K562 (cell line): ENCODE data around the gene GPC3. TPM values are rescaled to one million over a fixed set of nuclear protein-coding genes. Genes with fewer than 3 reads are reported as not detected.

Experiments
- ATAC-seq: fragments of 200-7000 bp; cut with Tn5 transposase; 3 replicates; pipeline ENCODE4 v1.9.1; 2020; ENCODE audit warnings: moderate library complexity
- BruUV-seq: library from RNA; stranded (reverse); fragments of 400-500 nt; replicated peaks from 2 replicates; lab custom pipeline; 2021; lab: Mats Ljungman, UMichigan
- CTCF ChIA-PET: fragments of 300-600 bp; formaldehyde crosslinking; extraction: SDS; loops from one replicate; lab custom pipeline; 2021; ENCODE audit warnings: low intra/inter-chr PET ratio; lab: Yijun Ruan, JAX
- POLR2A ChIA-PET: fragments of 300-600, 350-650 bp; sonication (Branson Sonifier 250); formaldehyde crosslinking; extraction: SDS; loops from one replicate; lab custom pipeline; 2021; ENCODE audit warnings: antibody characterized with exemption, inconsistent platforms; lab: Yijun Ruan, JAX
- DNase-seq, 4 experiments: peaks; one replicate each; pipeline versions ENCODE4 v3.0.0 to v3.0.0-alpha.2; 2011 to 2018; ENCODE audit warnings: low spot score in 3 of 4, mixed read lengths in 3 of 4; ENCODE audit errors: extremely low read depth in 1 of 4
- FAIRE-seq: peaks from 2 replicates; lab custom pipeline; 2011; peaks lifted over from hg19 to GRCh38; lab: Jason Lieb, UNC
- H2AFZ ChIP-seq: 2 replicates; pipeline ENCODE4 v1.6.0; 2011; ENCODE audit warnings: low read depth, low read length, control low read depth, inconsistent platforms
- H3K27ac ChIP-seq: fragments of 200-600 bp; 3 replicates; pipeline ENCODE4 v1.8.0; 2011; ENCODE audit warnings: low read depth, mild to moderate bottlenecking, control low read depth, inconsistent platforms, low read length, moderate library complexity, mixed read lengths; ENCODE audit errors: extremely low read depth
- H3K27me3 ChIP-seq, 2 experiments: fragments of 300-600 bp in 1 of 2; 2 replicates in 1 of 2; 3 replicates in 1 of 2; pipeline versions ENCODE4 v1.6.0 to v1.8.0; 2011; ENCODE audit warnings: inconsistent platforms in 2 of 2, low read length in 2 of 2, mild to moderate bottlenecking in 1 of 2, mixed read lengths in 1 of 2, moderate library complexity in 1 of 2; ENCODE audit not compliant: control insufficient read depth in 2 of 2, insufficient read depth in 2 of 2
- H3K36me3 ChIP-seq: fragments of 300-600 bp; 3 replicates; pipeline ENCODE4 v1.8.0; 2011; ENCODE audit warnings: mild to moderate bottlenecking, low read length, inconsistent platforms; ENCODE audit not compliant: control insufficient read depth, insufficient read depth
- H3K4me1 ChIP-seq, 2 experiments: fragments of 200-600 bp in 1 of 2; replicated peaks in 1 of 2; 2 replicates in 1 of 2; 3 replicates in 1 of 2; pipeline versions ENCODE4 v1.5.1 to v1.8.0; 2011; ENCODE audit warnings: inconsistent platforms in 2 of 2, low read length in 2 of 2, mild to moderate bottlenecking in 1 of 2, mixed read lengths in 1 of 2, moderate library complexity in 1 of 2; ENCODE audit not compliant: control insufficient read depth in 2 of 2, insufficient read depth in 2 of 2
- H3K4me2 ChIP-seq: 2 replicates; pipeline ENCODE4 v1.6.1; 2011; ENCODE audit warnings: low read length, control low read depth, inconsistent platforms, mixed read lengths; ENCODE audit not compliant: insufficient read depth
- H3K4me3 ChIP-seq: fragments of 200-600 bp; sonication (generic), shearing (Covaris generic); 2 replicates; pipeline ENCODE4 v1.5.1; 2016; ENCODE audit warnings: control low read depth, inconsistent platforms
- H3K79me2 ChIP-seq: fragments of 200-600 bp; 3 replicates; pipeline ENCODE4 v1.8.0; 2011; ENCODE audit warnings: low read length, inconsistent platforms; ENCODE audit not compliant: control insufficient read depth, insufficient read depth
- H3K9ac ChIP-seq, 2 experiments: 2 replicates each; pipeline versions ENCODE4 v1.6.0 to v1.6.1; 2011; ENCODE audit warnings: low read depth in 2 of 2, low read length in 2 of 2, control low read depth in 1 of 2, inconsistent platforms in 1 of 2, mild to moderate bottlenecking in 1 of 2, mixed read lengths in 1 of 2; ENCODE audit not compliant: insufficient read depth in 1 of 2
- H3K9me1 ChIP-seq: one replicate; pipeline ENCODE4 v1.6.0; 2011; ENCODE audit warnings: inconsistent platforms, mild to moderate bottlenecking, low read length, moderate library complexity; ENCODE audit not compliant: control insufficient read depth, insufficient read depth
- H3K9me3 ChIP-seq: replicated peaks from 2 replicates; pipeline ENCODE4 v1.5.1; 2011; ENCODE audit warnings: low read depth, low read length, inconsistent platforms; ENCODE audit not compliant: control insufficient read depth, insufficient read depth
- H4K20me1 ChIP-seq: replicated peaks from 2 replicates; pipeline ENCODE4 v1.6.1; 2011; ENCODE audit warnings: low read length, inconsistent platforms, mixed read lengths; ENCODE audit not compliant: control insufficient read depth, insufficient read depth
- CBFA2T3 ChIP-seq: fragments of 450-650 bp; IDR thresholded peaks from 2 replicates; pipeline ENCODE4 v1.6.1; 2017
- HMGN3 ChIP-seq: IDR thresholded peaks from 2 replicates; pipeline ENCODE4 v1.6.1; 2011; ENCODE audit warnings: borderline replicate concordance, low read depth, mild to moderate bottlenecking, mixed read lengths, low read length; ENCODE audit not compliant: insufficient read length; ENCODE audit errors: extremely low read depth
- PCBP1 ChIP-seq: fragments of 200-400 bp; formaldehyde crosslinking; IDR thresholded peaks from 2 replicates; pipeline ENCODE4 v1.6.1; 2018; ENCODE audit warnings: mild to moderate bottlenecking, low read depth, low read length; ENCODE audit not compliant: poor library complexity, severe bottlenecking
- TAL1 ChIP-seq: fragments of 450-650 bp; IDR thresholded peaks from 2 replicates; pipeline ENCODE4 v1.6.1; 2016; ENCODE audit warnings: mild to moderate bottlenecking
- TBL1XR1 ChIP-seq, 2 experiments: IDR thresholded peaks; 2 replicates each; pipeline ENCODE4 v1.6.1; 2012; ENCODE audit warnings: improper control_type of control experiment in 2 of 2, low read length in 2 of 2, mild to moderate bottlenecking in 1 of 2
- TEAD4 ChIP-seq, 2 experiments: sonication (generic) in 1 of 2; formaldehyde crosslinking in 1 of 2; IDR thresholded peaks; 2 replicates each; pipeline versions ENCODE4 v1.6.1 to v1.8.0; 2012 to 2022; ENCODE audit warnings: borderline replicate concordance in 1 of 2, inconsistent platforms in 1 of 2, low read length in 1 of 2, mild to moderate bottlenecking in 1 of 2, missing genetic modification reagents in 1 of 2
- ZFP91 ChIP-seq: sonication (generic); formaldehyde crosslinking; IDR thresholded peaks from 2 replicates; pipeline ENCODE4 v1.8.0; 2022; ENCODE audit warnings: mild to moderate bottlenecking, missing genetic modification reagents
- ZNF175 ChIP-seq: fragments of 200-800 bp; sonication (Bioruptor generic); IDR thresholded peaks from 2 replicates; pipeline ENCODE4 v1.6.1; 2016; ENCODE audit warnings: low read depth, mild to moderate bottlenecking, missing genetic modification characterization, missing compliant biosample characterization
- WGBS: fragments of 100-300 bp; shearing (Covaris generic); methylation state at CpG from one replicate; pipeline ENCODE4 v1.1.6; 2016; ENCODE audit warnings: low coverage, mixed read lengths; ENCODE audit not compliant: insufficient coverage; ENCODE audit errors: missing lambda C conversion rate; 5-methylcytosine and 5-hydroxymethylcytosine counted together
- in situ Hi-C: fragments of 300-500 bp; cut with MboI; formaldehyde crosslinking; loops from 4 replicates; pipeline ENCODE4 v1.15.0; 2018; ENCODE audit warnings: inconsistent platforms, mixed read lengths
- intact Hi-C: fragments of 100-400 bp; cut with micrococcal nuclease; formaldehyde crosslinking; loops from 2 replicates; pipeline ENCODE4 v1.14.2; 2022
- polyA plus RNA-seq, 8 experiments: library from polyadenylated mRNA; depleted of rRNA in 4 of 8; stranded (reverse) in 5 of 8; unstranded in 3 of 8; fragments of >200 nt; fragmentation: Nextera tagmentation in 2 of 8; fragmentation: Illumina TruSeq in 1 of 8; extraction: Ambion mirVana in 2 of 8; extraction: Trizol in 1 of 8; gene quantifications; 2 replicates each; pipeline versions ENCODE4 v1.2.1 to v1.2.3, GENCODE V29; 2011 to 2014; ENCODE audit warnings: inconsistent platforms in 1 of 8, missing spikeins in 1 of 8
- total RNA-seq, 7 experiments: library from RNA; depleted of rRNA in 6 of 7; stranded (reverse); fragments of >200 nt in 6 of 7; fragmentation: Illumina TruSeq in 2 of 7; extraction: Trizol in 2 of 7; gene quantifications; 2 replicates each; pipeline versions ENCODE4 v1.2.1 to v1.2.3, GENCODE V29; 2011 to 2021; ENCODE audit warnings: low replicate concordance in 1 of 7

The GPC3 gene
- total and polyA plus RNA-seq, 9 of the 15 experiments (the other 6 are each of a cell fraction or from before 2014, with no cell fraction given), result 0.42 TPM; not detected in 8

DNA sequence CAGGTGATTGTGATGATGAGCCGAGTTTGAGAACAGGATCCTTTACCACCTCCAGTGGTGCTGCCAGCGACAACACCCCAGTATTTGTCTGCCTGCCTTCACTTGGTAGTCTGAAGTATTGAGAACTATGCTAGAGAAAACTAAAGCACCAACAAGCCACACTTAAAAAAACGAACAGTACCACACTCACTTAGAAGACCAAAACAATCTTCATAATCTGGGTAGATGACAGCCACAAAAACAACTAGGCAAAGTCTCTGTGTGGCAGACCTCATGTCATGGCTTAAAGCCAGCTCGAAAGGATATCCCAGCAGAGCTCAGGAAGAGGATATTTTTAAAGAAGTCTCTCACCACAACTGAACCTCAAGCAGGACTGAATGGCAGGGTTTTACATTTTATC, 236.0 kb downstream of the GPC3 start:
- FAIRE-seq (no peak), DNase-seq (no peak), ATAC-seq (no peak)
- H3K4me3 ChIP-seq, result no peak overlapping the region
- H3K9ac ChIP-seq, result no peak overlapping the region
- no peaks in the 10 kb centered on the region for H3K27me3 ChIP-seq
- H3K9me1 ChIP-seq, result no peaks in the 10 kb centered on the region
- in situ Hi-C loops, result no loop called here
- POLR2A ChIA-PET, result interaction anchor here (0.5 kb wide), 1 partner anchor 1835 kb away, joined by 3 read pairs; no protein-coding TSS in a partner anchor
- intact Hi-C loops, result no loop called here
- CTCF ChIA-PET, result no interaction called here
- no peaks in the 10 kb centered on the region for H3K4me1 ChIP-seq
- H3K27ac ChIP-seq, result no peak overlapping the region
- no TSS peak for BruUV-seq
- no peaks in the 10 kb centered on the region for H3K9me3 ChIP-seq
- no peak overlapping the region for H2AFZ ChIP-seq
- no peaks in the 10 kb centered on the region for H3K79me2 ChIP-seq
- no peak for TF ChIP-seq TAL1
- no peak for TF ChIP-seq TEAD4 (IDR thresholded peaks at IDR 0.05; ENCODE audit: low read length)
- TF ChIP-seq TEAD4 (CRISPR knock-in tag; IDR thresholded peaks at IDR 0.05; ENCODE audit: borderline replicate concordance), result no peak
- TF ChIP-seq TBL1XR1 (IDR thresholded peaks at IDR 0.05; ENCODE audit: low read length in 2 of 2), result no peak
- no peak for TF ChIP-seq ZNF175
- TF ChIP-seq CBFA2T3, result no peak
- no peak for TF ChIP-seq HMGN3
- no peak for TF ChIP-seq PCBP1
- no peak for TF ChIP-seq ZFP91 (CRISPR knock-in tag)
- 4% methylated on average over 3 of the region's 4 CpGs for WGBS
- H4K20me1 ChIP-seq, result no peaks in the 10 kb centered on the region
- no peak overlapping the region for H3K4me2 ChIP-seq
- no peaks in the 10 kb centered on the region for H3K36me3 ChIP-seq
